SW 1271 (cell line): ENCODE results near the gene CALN1.
"Not testable (repeated sequence)": the region's sequence is repeated elsewhere in the genome, so short reads cannot be mapped to it uniquely, and the experiment has no call there.

Experiments
- DNase-seq, 2 experiments: peaks; one replicate each; lab custom pipeline; 2025; lab: John Stamatoyannopoulos, UW

Gene CALN1

GRCh38 chr7:72412121-72412618 lies at the start of gene CALN1:
Gene CALN1, minus strand, starts transcription at chr7:72412338.
- not testable (repeated sequence) for DNase-seq

- DNase-seq, result no peak
These were observed 41.3 kb upstream of the CALN1 start for GRCh38 chr7:72453471-72453870.

- no peak for DNase-seq
These were observed 35.5 kb upstream of the CALN1 start for GRCh38 chr7:72447465-72448204.

- no peak for DNase-seq
These were observed 34.7 kb upstream of the CALN1 start for GRCh38 chr7:72446591-72447462.

- no peak for DNase-seq
These were observed 34.0 kb upstream of the CALN1 start for GRCh38 chr7:72446131-72446530.

GRCh38 chr7:72445580-72445979 lies 33.4 kb upstream of the CALN1 start:
- DNase-seq, result no peak

- DNase-seq, result no peak
These were observed 32.9 kb upstream of the CALN1 start for GRCh38 chr7:72445075-72445474.

GRCh38 chr7:72444026-72444776 lies 32.1 kb upstream of the CALN1 start:
- no peak for DNase-seq

GRCh38 chr7:72441791-72442190 lies 29.7 kb upstream of the CALN1 start:
- DNase-seq, result no peak

GRCh38 chr7:72438491-72438890 lies 26.4 kb upstream of the CALN1 start:
- DNase-seq, result no peak

GRCh38 chr7:72437610-72438009 lies 25.5 kb upstream of the CALN1 start:
- DNase-seq, result no peak

- DNase-seq, result no peak
These were observed 25.0 kb upstream of the CALN1 start for GRCh38 chr7:72437061-72437585.

- DNase-seq, result no peak
These were observed 23.9 kb upstream of the CALN1 start for GRCh38 chr7:72435925-72436480.

GRCh38 chr7:72435366-72435765 lies 23.2 kb upstream of the CALN1 start:
- DNase-seq, result no peak

GRCh38 chr7:72430531-72430930 lies 18.4 kb upstream of the CALN1 start:
- DNase-seq, result no peak

GRCh38 chr7:72429316-72429715 lies 17.2 kb upstream of the CALN1 start:
- no peak for DNase-seq

- no peak for DNase-seq
These were observed 4.7 kb upstream of the CALN1 start for GRCh38 chr7:72416846-72417245.

GRCh38 chr7:72415586-72415985 lies 3.4 kb upstream of the CALN1 start:
- DNase-seq, result no peak

GRCh38 chr7:72413886-72414285 lies 1.7 kb upstream of the CALN1 start:
- DNase-seq, result no peak

- no peak for DNase-seq
These were observed 1.2 kb upstream of the CALN1 start for GRCh38 chr7:72413290-72413689.

- no peak for DNase-seq
These were observed 719 bp downstream of the CALN1 start for GRCh38 chr7:72411419-72411818.

- DNase-seq, result no peak
These were observed 2.5 kb downstream of the CALN1 start for GRCh38 chr7:72409638-72410015.
